NCI-H2081 (cell line): ENCODE results near the gene MYO16.

Experiments
- DNase-seq, 2 experiments: peaks; one replicate each; lab custom pipeline; 2025; lab: John Stamatoyannopoulos, UW

The MYO16 gene

GRCh38 chr13:108629181-108629752 is at the start of gene MYO16:
TSS of gene MYO16 (plus strand) at chr13:108629611. CDS start at chr13:108629845, 234 bp downstream.
- no peak for DNase-seq

- DNase-seq: no peak
These were observed 42.6 kb upstream of the MYO16 start for GRCh38 chr13:108586826-108587225.

- no peak for DNase-seq
These were observed 40.9 kb upstream of the MYO16 start for GRCh38 chr13:108588516-108588915.

- DNase-seq: no peak
These were observed 35.3 kb upstream of the MYO16 start for GRCh38 chr13:108594153-108594552.

- no peak for DNase-seq
These were observed 33.8 kb upstream of the MYO16 start for GRCh38 chr13:108595436-108596274.

GRCh38 chr13:108597943-108598342 is 31.5 kb upstream of the MYO16 start:
- no peak for DNase-seq

- no peak for DNase-seq
These were observed 23.0 kb upstream of the MYO16 start for GRCh38 chr13:108606424-108606823.

GRCh38 chr13:108609353-108609752 is 20.1 kb upstream of the MYO16 start:
- DNase-seq: peak in 1 of 2 experiments; percentile 4

- DNase-seq: no peak
These were observed 18.9 kb upstream of the MYO16 start for GRCh38 chr13:108610507-108610906.

- DNase-seq: no peak
These were observed 14.2 kb upstream of the MYO16 start for GRCh38 chr13:108615241-108615640.

GRCh38 chr13:108618233-108618632 is 11.2 kb upstream of the MYO16 start:
- DNase-seq: no peak

GRCh38 chr13:108621462-108621861 is 7.9 kb upstream of the MYO16 start:
- no peak for DNase-seq

GRCh38 chr13:108624108-108624507 is 5.3 kb upstream of the MYO16 start:
- DNase-seq: no peak

- no peak for DNase-seq
These were observed 4.4 kb upstream of the MYO16 start for GRCh38 chr13:108624979-108625378.

GRCh38 chr13:108629988-108630387 is 577 bp downstream of the MYO16 start:
- no peak for DNase-seq

- no peak for DNase-seq
These were observed 3.3 kb downstream of the MYO16 start for GRCh38 chr13:108632649-108633167.

- no peak for DNase-seq
These were observed 9.5 kb downstream of the MYO16 start for GRCh38 chr13:108638901-108639300.

GRCh38 chr13:108643646-108644353 is 14.4 kb downstream of the MYO16 start:
- no peak for DNase-seq

- DNase-seq: no peak
These were observed 16.0 kb downstream of the MYO16 start for GRCh38 chr13:108645376-108645775.

GRCh38 chr13:108650271-108650670 is 20.9 kb downstream of the MYO16 start:
- no peak for DNase-seq

GRCh38 chr13:108656742-108657141 is 27.3 kb downstream of the MYO16 start:
- no peak for DNase-seq

GRCh38 chr13:108657519-108657918 is 28.1 kb downstream of the MYO16 start:
- no peak for DNase-seq

- DNase-seq: no peak
These were observed 33.1 kb downstream of the MYO16 start for GRCh38 chr13:108662528-108662927.
